Esophagus squamous epithelium (tissue), 5 donors: ENCODE data around the gene GNAL. TPM values are rescaled to one million over a fixed set of nuclear protein-coding genes. Genes with fewer than 3 reads are reported as not detected.
"Not testable (repeated sequence)": the region's sequence is repeated elsewhere in the genome, so short reads cannot be mapped to it uniquely, and the experiment has no call there.

ENCODE experiments used
- DNase-seq: peaks from one replicate; lab custom pipeline; 2025; lab: John Stamatoyannopoulos, UW
- H3K27ac ChIP-seq, 4 donors: fragments of 200-600 bp; sonication (generic); one replicate each; pipeline ENCODE4 v1.5.1; 2016 to 2019; ENCODE audit warnings: mild to moderate bottlenecking in 1 of 4
- H3K27me3 ChIP-seq, 4 donors: fragments of 200-600 bp; sonication (generic); 1 replicate in 3 of 4; 2 replicates in 1 of 4; pipeline versions ENCODE4 v1.5.1 to v1.6.0; 2017 to 2021; ENCODE audit warnings: antibody characterized with exemption in 1 of 4
- H3K36me3 ChIP-seq, 3 donors: fragments of 200-600 bp; sonication (generic); one replicate each; pipeline ENCODE4 v1.5.1; 2016 to 2019
- H3K4me1 ChIP-seq, 3 donors: fragments of 200-600 bp; sonication (generic); one replicate each; pipeline ENCODE4 v1.5.1; 2017 to 2019
- H3K4me3 ChIP-seq, 4 donors: fragments of 200-600 bp; sonication (generic); 1 replicate in 3 of 4; 2 replicates in 1 of 4; pipeline ENCODE4 v1.5.1; 2016 to 2019; ENCODE audit warnings: mild to moderate bottlenecking in 2 of 4, moderate library complexity in 1 of 4
- H3K9me3 ChIP-seq, 3 donors: fragments of 200-600 bp; sonication (generic); one replicate each; pipeline ENCODE4 v1.5.1; 2016 to 2019
- CTCF ChIP-seq, 6 experiments: fragments of 450-650 bp in 4 of 6; fragments of 200-600 bp in 2 of 6; sonication (generic) in 2 of 6; IDR thresholded peaks; one replicate each; pipeline ENCODE4 v1.5.1; 2016 to 2019; ENCODE audit warnings: antibody characterized with exemption in 6 of 6, mild to moderate bottlenecking in 4 of 6, moderate library complexity in 4 of 6
- POLR2A ChIP-seq, 4 donors: fragments of 450-650 bp; IDR thresholded peaks; one replicate each; pipeline ENCODE4 v1.6.1; 2017; ENCODE audit warnings: antibody characterized with exemption in 4 of 4, mild to moderate bottlenecking in 4 of 4, moderate library complexity in 3 of 4
- WGBS, 2 donors: methylation state at CpG; one replicate each; pipeline ENCODE4 v1.1.5; 2018; 5-methylcytosine and 5-hydroxymethylcytosine counted together
- intact Hi-C: fragments of 100-400 bp; cut with DNase I; formaldehyde crosslinking; loops from one replicate; pipeline ENCODE4 v1.15.0; 2022
- total RNA-seq, 4 donors: library from RNA; depleted of rRNA; stranded (reverse); fragments of >200 nt; gene quantifications; one replicate each; pipeline ENCODE4 v1.1.0, GENCODE V29; 2016
- donor health status: DM: yes; HTN: yes; CAD: no.

Gene GNAL
- total RNA-seq, 4 donors from 2014 or later, result 2.4 to 23.4 (median 7.0) TPM

- 12 to 29% methylated on average over 2 of the region's 2 CpGs for WGBS, 2 donors
- intact Hi-C loops, result no loop called here
Measured at GRCh38 chr18:11909591-11910026, 220.5 kb downstream of the GNAL start.

GRCh38 chr18:11916880-11917279 lies 227.8 kb downstream of the GNAL start:
- H3K36me3 ChIP-seq, intact Hi-C loops, H3K27me3 ChIP-seq, H3K27ac ChIP-seq, DNase-seq, H3K9me3 ChIP-seq, H3K4me1 ChIP-seq, H3K4me3 ChIP-seq: not testable (repeated sequence)
- 38 to 53% methylated on average over 4 of the region's 4 CpGs for WGBS, 2 donors

More at GRCh38 chr18:11909591-11910026, 220.5 kb downstream of the GNAL start:
- peak overlapping the region; percentile 97 to 100 (median 100) for H3K27ac ChIP-seq
- H3K4me1 ChIP-seq, result peaks cover 9 to 25% (median 12%) of the 10 kb centered on the region in 3 donors
- H3K4me3 ChIP-seq, result peak overlapping the region; percentile 81 to 93 (median 88)
- H3K9me3 ChIP-seq, result no peaks in the 10 kb centered on the region
- TF ChIP-seq POLR2A (IDR thresholded peaks at IDR 0.05) (peak in 2 of 4 donors; percentile 47 to 63), CTCF (IDR thresholded peaks at IDR 0.05) (no peak)
- no peak for DNase-seq
- H3K36me3 ChIP-seq, result peaks cover 0 to 12% (median 0%) of the 10 kb centered on the region in 3 donors
- no peaks in the 10 kb centered on the region for H3K27me3 ChIP-seq

GRCh38 chr18:11919522-11919921 lies 230.5 kb downstream of the GNAL start:
- H3K27me3 ChIP-seq, H3K4me1 ChIP-seq, H3K36me3 ChIP-seq, DNase-seq, intact Hi-C loops, H3K4me3 ChIP-seq, H3K9me3 ChIP-seq: not testable (repeated sequence)
- 69 to 70% methylated on average over 5 of the region's 5 CpGs for WGBS, 2 donors
- H3K27ac ChIP-seq, result peak overlapping the region in 3 of 4 donors; percentile 26 to 30 (median 30)

- no peak overlapping the region for H3K27ac ChIP-seq
- no peaks in the 10 kb centered on the region for H3K27me3 ChIP-seq
- TF ChIP-seq CTCF (IDR thresholded peaks at IDR 0.05) (no peak), POLR2A (IDR thresholded peaks at IDR 0.05) (no peak)
- H3K4me1 ChIP-seq, result no peaks in the 10 kb centered on the region
- H3K36me3 ChIP-seq, result no peaks in the 10 kb centered on the region
- no peak for DNase-seq
- H3K4me3 ChIP-seq, result no peak overlapping the region
- WGBS, 2 donors, result 95 to 97% methylated on average over 3 of the region's 3 CpGs
- intact Hi-C loops, result no loop called here
- H3K9me3 ChIP-seq, result no peaks in the 10 kb centered on the region
Measured at GRCh38 chr18:11923450-11923849, 234.4 kb downstream of the GNAL start.

- H3K36me3 ChIP-seq, result no peaks in the 10 kb centered on the region
- H3K4me1 ChIP-seq, result no peaks in the 10 kb centered on the region
- DNase-seq, result no peak
- H3K27me3 ChIP-seq, result no peaks in the 10 kb centered on the region
- TF ChIP-seq POLR2A (IDR thresholded peaks at IDR 0.05) (no peak), CTCF (IDR thresholded peaks at IDR 0.05) (no peak)
- no peak overlapping the region for H3K27ac ChIP-seq
- no peaks in the 10 kb centered on the region for H3K9me3 ChIP-seq
- intact Hi-C loops, result no loop called here
- no peak overlapping the region for H3K4me3 ChIP-seq
- 68 to 73% methylated on average over 11 to 12 of the region's 12 CpGs for WGBS, 2 donors
Measured at GRCh38 chr18:11925800-11926481, 236.9 kb downstream of the GNAL start.

- Histone ChIP-seq H3K36me3 (no peaks in the 10 kb centered on the region), H3K9me3 (no peaks in the 10 kb centered on the region), H3K4me3 (no peak overlapping the region), H3K4me1 (no peaks in the 10 kb centered on the region), H3K27me3 (no peaks in the 10 kb centered on the region), H3K27ac (no peak overlapping the region)
- no peak for DNase-seq
- intact Hi-C loops, result no loop called here
- WGBS, 2 donors, result 0 to 8% methylated on average over 1 of the region's 1 CpG
- TF ChIP-seq POLR2A (IDR thresholded peaks at IDR 0.05) (no peak), CTCF (IDR thresholded peaks at IDR 0.05) (no peak)
Measured at GRCh38 chr18:11927497-11927896, 238.4 kb downstream of the GNAL start.
